Kidney epithelial cell (primary cell): ENCODE results near the gene LAMB4. TPM values are rescaled to one million over a fixed set of nuclear protein-coding genes. Genes with fewer than 3 reads are reported as not detected.

Experiments used
- DNase-seq: peaks from one replicate; pipeline ENCODE4 v3.0.0-alpha.2; 2010; ENCODE audit warnings: low read depth
- H3K27me3 ChIP-seq: 2 replicates; pipeline ENCODE4 v1.6.0; 2011; ENCODE audit warnings: low read length; ENCODE audit not compliant: control insufficient read depth, insufficient read depth
- H3K36me3 ChIP-seq: 2 replicates; pipeline ENCODE4 v1.5.1; 2011; ENCODE audit warnings: low read length; ENCODE audit not compliant: control insufficient read depth, insufficient read depth
- H3K4me3 ChIP-seq: 2 replicates; pipeline ENCODE4 v1.5.1; 2011; ENCODE audit warnings: low read depth, mild to moderate bottlenecking, control low read depth, low read length
- CTCF ChIP-seq: IDR thresholded peaks from 2 replicates; pipeline ENCODE4 v1.5.1; 2011; ENCODE audit warnings: mild to moderate bottlenecking, moderate library complexity, low read length, control low read depth, inconsistent platforms; ENCODE audit not compliant: insufficient read depth, poor library complexity, severe bottlenecking
- total RNA-seq: library from RNA; depleted of rRNA; stranded (reverse); fragments of >200 nt; gene quantifications from 2 replicates; pipeline ENCODE4 v1.2.3, GENCODE V29; 2015

The LAMB4 gene
- total RNA-seq, 1 donor from 2014 or later = not detected

DNA sequence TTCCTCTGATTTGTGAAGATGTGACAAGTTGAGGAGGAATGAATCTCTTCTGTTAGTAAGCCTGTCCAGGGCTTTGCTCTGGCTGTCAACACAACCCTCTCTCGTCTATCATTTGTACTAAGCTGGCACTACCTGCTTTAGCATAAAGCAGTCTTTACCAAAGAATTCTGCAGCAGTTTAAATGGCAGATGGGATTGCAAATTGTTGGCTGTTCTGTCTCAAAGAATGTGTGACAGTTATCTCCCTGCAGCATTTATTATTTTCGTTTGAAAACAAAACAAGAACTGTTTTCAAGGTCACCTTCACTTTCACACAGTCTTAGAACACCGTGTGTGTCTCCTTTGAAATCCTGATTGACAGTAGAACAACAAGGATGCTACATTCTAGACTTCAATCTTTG is 122.4 kb downstream of the LAMB4 start:
- Histone ChIP-seq H3K36me3 (no peaks in the 10 kb centered on the region), H3K4me3 (no peak overlapping the region), H3K27me3 (no peaks in the 10 kb centered on the region)
- no peak for TF ChIP-seq CTCF
- DNase-seq = no peak

- DNase-seq = no peak
- no peaks in the 10 kb centered on the region for H3K36me3 ChIP-seq
- TF ChIP-seq CTCF = no peak
These were observed 122.9 kb downstream of the LAMB4 start for GRCh38 chr7:108007261-108007660.

GRCh38 chr7:108004220-108005142 is 125.7 kb downstream of the LAMB4 start:
- no peaks in the 10 kb centered on the region for H3K27me3 ChIP-seq
- DNase-seq = peak; percentile 96
- H3K36me3 ChIP-seq = peaks cover 2% of the 10 kb centered on the region
- peak overlapping the region; percentile 90 for H3K4me3 ChIP-seq
- TF ChIP-seq CTCF = no peak

More at GRCh38 chr7:108007261-108007660, 122.9 kb downstream of the LAMB4 start:
- Histone ChIP-seq H3K27me3 (no peaks in the 10 kb centered on the region), H3K4me3 (no peak overlapping the region)

- Histone ChIP-seq H3K27me3 (no peaks in the 10 kb centered on the region), H3K4me3 (peak overlapping the region; percentile 90), H3K36me3 (peaks cover 2% of the 10 kb centered on the region)
- no peak for DNase-seq
- no peak for TF ChIP-seq CTCF
These were observed 126.6 kb downstream of the LAMB4 start for GRCh38 chr7:108003599-108003935.

DNA sequence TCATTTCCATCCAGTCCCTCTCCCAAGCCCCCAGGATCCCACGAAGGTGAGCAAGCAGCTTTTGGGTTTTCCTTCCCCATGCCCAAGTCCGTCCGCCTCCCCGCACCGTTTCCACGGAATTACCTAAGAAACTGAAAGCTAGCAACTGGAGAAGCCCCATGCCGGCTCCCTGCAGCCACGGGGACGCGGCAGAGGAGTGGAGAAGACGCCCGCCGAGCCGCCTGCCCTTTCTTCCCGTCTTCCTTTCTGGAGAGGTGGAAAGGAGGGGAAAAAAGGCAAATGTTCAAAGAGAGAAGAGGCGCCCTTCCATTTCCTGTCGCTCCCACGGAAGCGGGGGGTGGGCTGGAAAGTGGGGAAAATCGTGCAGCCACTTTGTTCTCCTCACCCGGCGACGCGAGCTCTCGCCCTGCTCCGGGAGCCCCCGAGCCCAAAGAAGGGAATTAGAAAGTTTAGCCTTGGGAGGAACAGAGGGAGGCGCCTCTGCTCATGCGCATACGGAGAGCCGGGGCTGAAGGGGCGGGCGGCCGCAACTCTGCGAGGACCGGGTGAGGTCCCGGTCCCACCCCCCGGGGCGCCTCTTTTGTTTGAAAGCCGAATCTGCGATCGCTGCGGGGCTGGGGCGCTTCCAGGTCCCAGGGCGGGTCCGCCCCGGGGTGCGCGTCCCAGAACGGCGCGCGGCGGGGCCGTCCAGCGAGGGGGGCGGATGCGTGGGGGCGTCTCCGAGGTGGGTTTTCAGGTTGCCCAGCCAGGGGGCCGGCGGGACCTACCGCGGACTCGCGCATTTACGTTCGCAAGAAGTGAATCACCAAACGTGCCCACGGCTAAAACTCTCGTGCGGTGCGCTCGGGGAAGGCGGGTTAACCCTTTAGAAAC is 127.2 kb downstream of the LAMB4 start, which contains the start of gene LAMB1:
Gene LAMB1, minus strand, starts transcription at position 436 of the 873 bp plus-strand sequence. Its CDS starts 276 bp downstream, at position 160.
- H3K36me3 ChIP-seq = peaks cover 2% of the 10 kb centered on the region
- no peaks in the 10 kb centered on the region for H3K27me3 ChIP-seq
- TF ChIP-seq CTCF = no peak
- no peak for DNase-seq
- peak within 1 kb of the TSS; percentile 90 for H3K4me3 ChIP-seq
